ENCODE data around the gene GTF3C1.

DNA sequence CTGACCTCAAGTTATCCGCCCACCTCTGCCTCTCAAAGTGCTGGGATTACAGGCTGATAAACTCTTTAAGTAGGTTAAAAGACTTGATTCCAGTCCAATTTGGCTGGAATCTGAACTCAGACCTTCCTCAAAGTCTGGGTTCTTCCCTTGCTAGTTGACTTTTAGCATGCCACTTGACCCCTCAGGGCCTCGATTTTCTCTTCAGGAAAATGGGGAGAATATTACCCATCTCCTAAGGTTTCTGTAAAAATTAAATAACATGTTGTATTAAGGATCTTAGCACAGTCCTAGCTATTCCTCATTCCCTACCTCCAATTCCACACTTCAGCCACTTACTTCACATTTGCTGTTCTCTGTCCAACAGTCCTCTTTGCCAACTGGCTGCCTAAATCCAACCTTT lies 1.9 kb downstream of the GTF3C1 start:
- no peak for TF ChIP-seq EZH2 (IDR thresholded peaks at IDR 0.05; ENCODE audit: borderline replicate concordance, low read length)
- TF ChIP-seq CTCF (conservative IDR thresholded peaks at IDR 0.05 in 1 of 2, IDR thresholded peaks at IDR 0.05 in 1 of 2; ENCODE audit: extremely low read depth in 1 of 2, insufficient read depth in 1 of 2, low read depth in 1 of 2, low read length in 2 of 2) = no peak

Measured in mammary epithelial cell (primary cell).